CD4-positive, alpha-beta T cell treated with Interleukin-1 beta for 1 hour (primary cell): Measurements from ENCODE around the gene LCMT1.
A peak's percentile ranks its signal among the peaks of the same experiment; 100 is the strongest.
"Not testable (repeated sequence)": the region's sequence is repeated elsewhere in the genome, so short reads cannot be mapped to it uniquely, and the experiment has no call there.

ENCODE experiments used
- DNase-seq, 2 donors: peaks; one replicate each; pipeline ENCODE4 v3.0.0-alpha.2; 2020 to 2022

LCMT1 gene

DNA sequence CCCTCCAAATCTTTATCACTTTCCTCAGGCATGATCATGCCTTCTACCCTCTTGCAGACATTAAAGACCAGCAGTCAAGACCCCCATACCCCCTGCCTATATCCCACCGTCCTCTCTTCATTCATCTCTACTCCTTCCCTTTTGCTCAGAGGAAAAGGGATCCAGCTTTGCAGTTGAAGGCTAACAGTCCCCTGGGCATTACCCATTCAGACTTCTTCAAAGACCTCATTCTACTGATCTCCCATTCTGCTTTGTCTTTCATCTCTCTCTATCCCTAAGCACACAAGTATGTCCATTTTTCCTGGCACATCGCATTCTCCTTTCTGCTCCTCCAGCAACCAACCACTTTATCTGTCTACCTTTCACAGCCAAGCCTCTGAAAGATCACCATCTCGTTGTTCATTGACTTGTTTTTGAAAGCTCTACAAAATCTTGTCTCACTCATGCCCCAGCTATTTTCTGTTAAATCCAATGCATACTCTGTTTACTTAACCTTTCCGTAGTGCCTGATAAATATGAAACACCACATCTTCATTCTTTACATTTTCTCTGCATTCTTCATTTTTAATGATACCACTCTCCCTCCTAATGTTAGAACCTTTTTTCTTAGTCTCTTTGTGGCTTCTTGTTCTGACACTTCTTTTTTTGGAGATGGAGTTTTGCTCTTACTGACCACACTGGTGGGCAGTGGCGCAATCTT, 14.1 kb upstream of the LCMT1 start:
- DNase-seq: no peak

GRCh38 chr16:25100511-25100910, 11.0 kb upstream of the LCMT1 start:
- no peak for DNase-seq

DNA sequence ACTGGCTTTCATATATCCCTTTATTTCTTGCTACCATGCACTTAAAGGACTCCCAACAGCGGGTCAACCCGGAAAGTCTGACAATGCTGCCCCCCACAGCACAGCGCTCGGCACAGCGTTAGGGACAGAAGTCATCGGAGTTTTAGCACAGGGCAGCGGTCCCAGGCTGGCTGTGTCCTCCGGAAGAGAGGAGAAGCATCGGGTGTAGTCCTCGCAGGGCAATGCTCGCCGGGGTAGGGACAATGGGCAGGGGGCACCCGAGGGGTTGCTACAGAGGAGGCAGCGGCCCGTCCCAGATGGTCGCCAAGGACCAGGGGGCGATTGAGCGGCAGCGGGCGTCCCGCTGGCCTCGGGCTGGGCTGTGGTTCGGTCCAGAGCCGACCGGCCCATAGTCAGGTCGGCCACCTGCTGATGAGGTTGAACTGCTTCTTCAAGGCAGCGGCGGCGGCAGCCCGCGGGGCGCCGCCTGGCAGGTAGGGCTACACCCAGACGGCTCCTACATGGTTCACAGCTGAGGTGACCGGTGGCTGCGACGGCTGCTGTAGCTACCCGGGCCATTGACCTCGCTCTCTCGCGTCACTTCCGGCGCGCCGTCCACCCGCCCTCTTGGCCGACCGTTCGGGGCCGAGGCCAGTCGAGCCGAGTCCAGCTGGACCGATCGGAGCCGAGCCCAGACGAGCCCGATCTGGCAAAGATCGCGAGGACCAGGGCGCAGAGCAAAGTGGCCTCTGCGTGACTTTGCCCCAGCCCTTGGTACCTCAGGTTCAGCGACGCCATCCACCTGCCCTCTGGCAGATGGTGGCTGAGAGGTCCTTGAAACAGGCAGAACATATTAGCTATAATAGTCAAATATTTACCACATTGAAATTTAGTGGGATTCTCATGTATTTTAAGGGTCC, 4.7 kb upstream of the LCMT1 start:
- peak; percentile 84 to 85 for DNase-seq

DNA sequence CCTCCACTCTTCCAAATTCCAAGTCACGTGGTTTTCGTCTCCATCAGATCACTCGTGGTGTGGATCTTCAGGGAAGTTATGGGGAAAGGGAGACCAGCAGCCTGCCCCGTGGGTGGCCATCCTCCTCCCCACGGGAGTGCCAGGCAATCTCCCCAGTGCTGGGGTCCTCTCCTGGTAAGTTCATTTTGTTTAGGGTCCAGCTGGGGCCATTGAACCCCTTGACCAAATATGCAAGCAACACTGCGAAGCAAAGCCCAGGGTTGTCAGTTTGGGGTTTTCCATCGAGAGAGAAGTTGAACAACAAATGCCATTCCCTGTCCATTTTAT, 4.1 kb upstream of the LCMT1 start:
- no peak for DNase-seq

DNA sequence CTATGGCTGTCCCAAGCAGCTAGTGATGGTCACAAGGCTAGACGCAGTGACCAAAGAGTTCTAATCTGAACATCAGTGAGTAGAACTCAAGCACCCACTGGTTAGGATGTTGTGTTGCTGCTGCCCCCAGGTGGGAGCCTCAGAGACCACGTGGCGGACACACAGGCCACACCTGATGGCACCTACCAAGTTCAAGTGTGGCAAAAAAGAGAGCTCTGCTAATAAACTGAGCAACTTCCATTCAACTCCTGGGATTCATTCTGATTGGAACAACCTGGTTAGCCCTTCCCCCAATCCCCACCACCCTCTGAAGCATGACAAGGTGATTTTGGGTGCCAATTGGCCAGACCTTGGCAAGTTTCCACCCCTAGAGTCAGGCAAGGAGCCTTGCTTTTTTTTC, 3.5 kb upstream of the LCMT1 start:
- DNase-seq: peak; percentile 61 to 64

GRCh38 chr16:25109643-25110042, 1.9 kb upstream of the LCMT1 start:
- DNase-seq: no peak

GRCh38 chr16:25110387-25110947, 1.1 kb upstream of the LCMT1 start:
- DNase-seq: no peak

GRCh38 chr16:25114121-25114520, 2.6 kb downstream of the LCMT1 start:
- DNase-seq: no peak

DNA sequence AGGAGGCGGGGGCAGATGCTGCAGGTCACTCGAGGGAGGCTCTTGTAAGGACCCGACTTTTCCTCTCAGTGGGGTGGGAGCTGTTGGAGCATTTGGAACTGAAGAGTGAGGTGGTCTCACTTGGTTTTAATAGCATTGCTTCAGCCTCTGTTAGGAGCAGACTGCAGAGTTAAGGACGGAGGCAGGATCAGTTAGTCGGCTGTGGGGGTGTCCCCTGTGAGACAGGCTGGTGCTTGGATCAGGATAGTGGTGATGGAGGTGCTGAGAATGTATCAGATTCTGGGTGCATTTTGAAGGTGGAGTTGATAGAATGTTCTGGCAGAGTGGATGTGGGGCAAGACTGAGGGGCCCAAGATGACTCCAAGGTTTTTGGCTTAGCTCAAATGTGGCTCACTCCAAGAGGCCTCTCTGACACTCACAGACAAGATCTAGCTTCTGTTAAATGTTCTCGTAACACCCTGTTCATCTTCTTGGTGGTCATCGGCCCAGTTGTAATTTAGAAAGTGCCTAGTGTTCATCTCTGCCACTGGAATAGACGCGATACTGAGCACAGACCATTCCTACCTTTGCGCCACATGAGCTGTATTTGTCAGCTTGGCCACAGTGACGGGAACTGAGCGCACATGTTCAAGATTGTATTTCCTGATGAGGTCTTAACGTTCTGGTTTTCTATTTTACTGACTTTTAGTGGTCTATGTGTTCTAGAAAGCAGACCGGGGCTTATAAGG, 7.5 kb downstream of the LCMT1 start:
- no peak for DNase-seq

DNA sequence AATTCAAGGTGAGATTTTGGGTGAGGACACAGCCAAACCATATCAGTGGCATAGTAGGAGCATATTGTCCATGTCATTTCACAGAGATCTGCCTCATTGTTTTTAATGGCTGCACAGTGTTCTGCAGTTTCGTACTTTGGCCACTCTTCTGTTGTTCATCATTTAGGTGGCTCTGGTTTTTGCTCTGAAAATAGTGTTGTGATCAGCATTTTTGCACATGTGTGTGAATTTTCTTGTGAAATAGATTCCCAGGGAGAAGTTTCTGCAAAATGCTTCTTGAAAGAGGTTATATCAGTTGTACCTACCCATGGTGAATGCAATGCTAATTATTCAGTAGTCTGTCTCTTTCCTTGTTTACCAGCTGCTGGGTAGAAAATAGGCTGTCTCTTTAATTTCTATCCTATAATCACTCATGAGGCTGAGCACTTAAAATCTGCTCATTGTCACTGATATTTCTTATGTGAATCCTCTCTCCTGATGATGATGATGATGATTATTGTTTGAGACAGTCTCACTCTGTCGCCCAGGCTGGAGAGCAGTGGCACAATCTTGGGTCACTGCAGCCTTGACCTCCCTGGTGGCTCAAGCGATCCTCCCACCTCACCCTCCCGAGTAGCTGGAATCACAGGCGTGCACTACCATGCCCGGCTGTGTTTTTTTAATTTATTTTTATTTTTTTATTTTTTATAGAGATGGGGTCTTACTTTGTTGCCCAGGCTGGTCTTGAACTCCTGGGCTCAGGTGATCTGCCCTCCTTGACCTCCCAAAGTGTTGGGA, 10.5 kb downstream of the LCMT1 start:
- DNase-seq: no peak

DNA sequence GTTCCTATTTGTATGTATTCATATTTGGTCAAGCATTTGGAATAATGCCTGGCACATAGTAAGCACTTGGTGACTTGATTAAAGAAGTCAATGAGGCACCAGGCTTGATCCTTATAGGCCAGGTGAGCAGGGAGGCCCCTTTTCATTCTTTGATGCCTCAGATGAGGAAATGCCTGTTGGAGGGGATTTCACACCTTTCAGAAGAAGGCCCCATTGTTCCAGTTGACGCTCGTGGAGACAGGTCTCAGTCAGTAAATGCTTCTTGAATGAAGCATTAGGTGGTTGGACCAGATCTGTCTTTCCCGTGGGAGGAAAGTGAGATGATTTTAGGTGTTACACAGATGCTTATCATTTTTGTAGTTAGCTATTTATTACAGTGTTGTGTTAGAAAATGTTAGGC, 13.0 kb downstream of the LCMT1 start:
- DNase-seq: no peak

DNA sequence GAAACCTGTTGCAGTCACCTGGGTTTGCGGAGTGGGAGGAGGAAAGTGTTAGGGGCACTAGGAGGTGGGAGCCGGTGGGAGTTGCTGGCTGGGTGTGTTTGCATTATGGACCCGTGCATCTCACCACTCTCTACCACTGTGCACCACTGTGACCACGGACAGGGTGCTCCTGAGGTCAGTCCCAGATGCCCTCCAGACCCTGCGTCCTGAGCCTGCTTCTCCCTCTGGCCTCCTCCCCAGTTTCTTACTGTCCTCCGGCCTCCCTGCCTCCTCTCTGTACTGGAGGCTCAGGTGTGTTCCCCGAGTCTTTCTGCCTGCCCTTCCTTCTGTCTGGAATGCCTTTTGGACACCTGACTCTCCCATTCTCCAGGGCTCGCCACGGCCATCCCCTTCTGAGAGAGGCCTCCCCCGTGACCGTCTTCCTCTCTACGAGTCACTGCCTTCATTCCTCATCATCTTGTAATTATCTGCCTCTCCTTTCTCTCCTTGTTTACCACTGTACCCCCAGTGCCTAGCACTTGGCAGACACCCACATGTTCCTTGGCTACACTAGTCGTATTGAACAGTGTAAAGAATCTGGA, 14.6 kb downstream of the LCMT1 start:
- not testable (repeated sequence) for DNase-seq

GRCh38 chr16:25126820-25127232, 15.3 kb downstream of the LCMT1 start:
- DNase-seq: peak in 1 of 2 donors; percentile 33

DNA sequence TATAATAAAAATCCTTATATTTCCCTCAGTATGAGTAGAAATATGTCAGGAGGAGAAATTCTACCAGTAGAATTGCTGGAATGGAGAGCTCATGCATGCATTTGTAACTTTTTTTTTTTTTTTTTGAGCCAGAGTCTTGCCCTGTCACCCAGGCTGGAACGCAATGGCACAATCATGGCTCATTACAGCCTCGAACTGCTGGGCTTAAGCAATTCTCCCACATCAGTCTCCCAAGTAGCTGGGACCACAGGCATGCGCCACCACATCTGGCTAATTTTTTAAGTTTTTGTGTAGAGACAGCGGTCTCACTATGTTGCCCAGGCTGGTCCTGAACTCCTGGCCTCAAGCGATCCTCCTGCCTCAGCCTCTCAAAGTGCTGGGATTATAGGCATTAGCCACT, 21.2 kb downstream of the LCMT1 start:
- not testable (repeated sequence) for DNase-seq

DNA sequence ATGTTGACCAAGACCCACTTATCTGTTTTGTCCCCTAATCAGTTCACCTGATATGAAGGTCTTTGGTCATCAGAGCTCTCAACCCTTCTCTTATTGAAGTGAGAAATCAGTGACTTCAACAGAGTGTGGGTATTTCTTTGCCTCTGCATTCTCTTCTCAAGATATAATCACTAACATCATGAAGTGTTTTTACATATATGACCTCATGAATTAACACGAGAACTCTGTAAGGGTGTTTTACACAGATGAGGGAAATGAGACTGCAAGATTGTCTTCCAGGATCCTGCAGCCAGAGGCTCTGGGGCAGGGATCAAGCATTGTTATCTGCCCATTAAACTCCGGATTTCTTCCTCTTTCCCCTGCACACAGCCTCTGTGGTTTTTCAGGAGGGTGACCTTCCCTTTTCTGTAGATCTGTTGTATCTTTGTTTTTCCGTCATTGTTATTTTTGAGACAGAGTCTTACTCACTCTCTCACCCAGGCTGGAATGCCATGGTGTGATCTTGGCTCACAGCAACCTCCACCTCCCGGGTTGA, 22.7 kb downstream of the LCMT1 start:
- DNase-seq: no peak

- DNase-seq: no peak
Measured at GRCh38 chr16:25135254-25135878, 23.8 kb downstream of the LCMT1 start.

DNA sequence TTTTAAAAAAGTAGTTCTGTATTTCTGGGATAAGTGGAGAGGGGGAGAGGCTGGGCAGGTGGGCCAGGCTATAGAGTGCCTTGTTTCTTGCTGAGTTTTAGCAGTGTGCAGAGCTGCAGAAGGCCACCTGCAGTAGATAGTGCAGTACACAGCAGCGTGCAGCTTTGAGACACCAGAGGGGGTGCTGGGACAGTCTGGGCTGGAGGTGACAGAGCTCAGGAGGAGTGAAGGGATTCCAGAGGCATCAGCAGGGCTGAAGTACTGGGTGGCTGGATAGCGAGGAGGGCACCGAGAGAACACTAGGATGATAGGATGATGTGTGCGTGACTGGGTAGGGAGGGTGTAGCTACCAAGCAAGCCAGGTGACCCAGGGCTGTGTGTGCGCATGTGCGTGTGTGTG, 26.6 kb downstream of the LCMT1 start:
- DNase-seq: no peak

DNA sequence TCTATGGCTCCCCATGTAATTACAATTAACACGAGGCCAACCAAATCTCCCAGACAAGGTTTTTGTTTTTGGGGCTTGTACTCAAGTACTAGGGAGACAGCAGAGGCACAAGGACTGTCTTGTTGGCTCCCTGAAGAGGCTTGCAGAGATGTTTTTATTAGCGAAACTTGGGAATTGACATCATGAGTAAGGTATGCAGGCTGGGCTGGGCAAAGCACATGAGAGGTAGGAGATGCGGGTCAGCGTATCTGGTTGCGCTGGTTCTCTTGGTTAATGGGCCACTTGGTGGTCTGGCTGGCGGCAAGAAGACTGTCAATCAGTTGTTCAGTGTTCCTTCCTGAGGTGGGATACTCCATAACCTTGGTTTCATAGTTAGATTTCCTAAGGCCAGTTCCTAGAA, 28.9 kb downstream of the LCMT1 start:
- no peak for DNase-seq

DNA sequence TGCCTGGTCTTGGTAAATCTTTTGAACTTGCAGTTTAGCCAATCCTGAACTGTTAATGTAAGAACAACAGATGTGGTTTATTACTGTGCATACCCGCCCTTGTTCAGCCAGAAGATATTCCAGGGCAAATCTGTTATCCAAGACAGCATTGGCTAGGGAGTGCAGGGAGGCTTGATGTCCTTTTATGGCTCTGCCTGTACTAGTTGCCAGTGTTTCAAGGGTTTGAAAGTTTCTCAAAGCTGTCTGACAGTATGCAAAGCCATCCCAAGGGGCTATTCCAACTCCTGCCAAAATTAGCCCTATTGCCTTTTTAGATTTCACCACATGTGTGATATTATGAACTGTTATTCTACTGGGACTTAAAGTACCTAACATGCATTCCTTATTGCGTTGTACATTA, 30.1 kb downstream of the LCMT1 start:
- DNase-seq: no peak

DNA sequence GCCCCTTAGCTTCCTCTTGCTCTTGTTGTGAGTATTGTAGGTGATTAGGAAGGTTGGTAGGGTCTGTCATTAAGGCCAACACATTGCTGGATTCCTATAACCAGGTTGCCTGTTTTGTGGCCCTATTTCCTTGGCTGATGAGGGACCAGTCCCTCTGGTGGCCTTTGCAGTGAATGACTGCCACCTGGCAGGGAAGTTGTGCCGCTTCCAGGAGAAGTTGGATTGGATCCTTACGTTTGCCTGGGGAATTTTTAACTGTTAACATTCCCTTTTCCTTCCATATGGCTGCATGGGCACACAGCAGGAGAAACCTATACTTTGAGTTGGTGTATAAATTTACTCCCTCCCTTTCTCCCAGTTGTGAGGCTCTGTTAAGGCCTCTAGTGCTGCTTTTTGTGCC, 32.4 kb downstream of the LCMT1 start:
- no peak for DNase-seq

DNA sequence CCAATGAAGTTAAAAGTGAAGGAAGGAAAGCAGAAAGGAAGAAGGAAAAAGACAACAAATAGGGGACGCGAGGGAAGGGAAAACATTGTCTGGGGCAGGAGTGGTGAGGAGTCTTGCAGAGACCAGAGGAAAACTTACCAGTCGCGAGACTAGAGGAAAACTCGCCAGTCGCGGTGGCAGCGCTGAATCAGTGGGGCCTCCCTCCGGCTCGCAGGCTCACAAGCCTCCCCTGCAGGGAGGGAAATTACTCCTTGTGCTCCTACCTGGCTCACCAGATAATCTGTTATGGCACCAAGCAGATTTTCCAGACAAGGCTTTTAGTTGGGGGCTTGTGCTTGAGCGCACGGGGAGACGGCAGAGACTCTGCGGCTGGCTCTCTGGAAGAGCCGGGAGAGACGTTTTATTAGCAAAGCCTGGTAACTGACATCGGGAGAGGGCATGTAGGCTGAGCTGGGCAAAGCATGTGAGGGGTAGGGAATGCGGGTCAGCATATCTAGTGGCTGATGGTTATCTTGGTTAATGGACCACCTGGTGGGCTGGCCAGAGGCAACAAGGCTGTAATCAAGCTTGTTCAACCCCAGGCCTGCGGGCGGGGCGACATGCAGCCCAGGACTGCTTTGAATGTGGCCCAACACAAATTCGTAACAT, 37.1 kb downstream of the LCMT1 start:
- DNase-seq: no peak
